Mucosa of stomach (tissue), 1 donor: ENCODE data around the gene MBNL3.

ENCODE experiments used
- H3K27me3 ChIP-seq: one replicate; pipeline ENCODE4 v1.7.0; 2013; ENCODE audit warnings: mild to moderate bottlenecking, low read length; ENCODE audit not compliant: control insufficient read depth, insufficient read depth
- H3K36me3 ChIP-seq: one replicate; pipeline ENCODE4 v1.7.0; 2013; ENCODE audit warnings: low read length; ENCODE audit not compliant: control insufficient read depth, insufficient read depth
- H3K4me1 ChIP-seq: one replicate; pipeline ENCODE4 v1.7.0; 2013; ENCODE audit warnings: mild to moderate bottlenecking, low read length; ENCODE audit not compliant: control insufficient read depth, insufficient read depth
- H3K4me3 ChIP-seq: one replicate; pipeline ENCODE4 v1.7.0; 2013; ENCODE audit warnings: low read length
- H3K9ac ChIP-seq: one replicate; pipeline ENCODE4 v1.7.0; 2013; ENCODE audit warnings: mild to moderate bottlenecking, low read length, moderate library complexity
- H3K9me3 ChIP-seq: one replicate; pipeline ENCODE4 v1.7.0; 2013; ENCODE audit warnings: mild to moderate bottlenecking, low read length, moderate library complexity; ENCODE audit not compliant: control insufficient read depth
- donor health status: Pancreatic carcinoma.

The MBNL3 gene

DNA sequence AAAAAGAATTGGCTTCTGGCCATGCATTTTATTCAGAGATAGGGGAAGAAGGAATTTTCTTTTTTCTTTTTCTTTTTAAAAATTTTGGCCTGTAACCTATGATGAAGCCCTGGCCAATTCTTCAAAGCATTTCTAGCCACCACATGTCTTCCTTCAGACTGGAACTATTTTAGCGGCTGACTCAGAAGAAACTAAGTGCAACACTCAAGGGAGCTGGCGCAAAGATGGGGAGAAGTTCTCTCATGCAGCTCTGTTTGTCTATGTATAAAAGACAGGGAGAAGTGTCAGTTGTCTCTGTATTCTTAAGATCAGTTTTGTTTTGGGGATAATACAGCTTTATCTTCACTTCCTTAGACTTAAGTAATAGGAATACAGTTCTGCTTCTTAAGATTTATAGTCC, 46.1 kb downstream of the MBNL3 start:
- no peaks in the 10 kb centered on the region for H3K4me1 ChIP-seq
- no peak overlapping the region for H3K4me3 ChIP-seq
- no peaks in the 10 kb centered on the region for H3K9me3 ChIP-seq
- H3K9ac ChIP-seq: no peak overlapping the region
- no peaks in the 10 kb centered on the region for H3K36me3 ChIP-seq
- no peaks in the 10 kb centered on the region for H3K27me3 ChIP-seq

DNA sequence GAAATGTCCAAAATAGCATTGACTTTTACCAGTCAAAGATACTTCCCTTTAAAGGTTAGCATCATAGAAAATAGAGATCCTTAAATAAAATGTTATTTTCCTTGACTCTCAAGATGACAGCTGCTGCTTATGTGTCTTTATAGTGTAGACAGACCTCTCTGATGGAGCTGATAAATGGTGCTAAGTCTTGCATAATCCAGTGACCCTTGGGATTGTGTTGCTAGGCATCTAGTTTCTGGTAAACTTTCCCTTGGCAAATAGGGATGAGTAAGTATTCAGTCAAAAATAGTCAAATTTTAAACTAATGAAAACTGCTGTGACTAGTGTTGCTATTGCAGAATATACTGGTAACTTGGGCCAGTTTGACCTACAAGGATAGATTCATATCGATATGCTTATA, 53.6 kb downstream of the MBNL3 start:
- no peak overlapping the region for H3K4me3 ChIP-seq
- no peaks in the 10 kb centered on the region for H3K9me3 ChIP-seq
- H3K36me3 ChIP-seq: no peaks in the 10 kb centered on the region
- no peaks in the 10 kb centered on the region for H3K4me1 ChIP-seq
- H3K9ac ChIP-seq: no peak overlapping the region
- H3K27me3 ChIP-seq: no peaks in the 10 kb centered on the region

DNA sequence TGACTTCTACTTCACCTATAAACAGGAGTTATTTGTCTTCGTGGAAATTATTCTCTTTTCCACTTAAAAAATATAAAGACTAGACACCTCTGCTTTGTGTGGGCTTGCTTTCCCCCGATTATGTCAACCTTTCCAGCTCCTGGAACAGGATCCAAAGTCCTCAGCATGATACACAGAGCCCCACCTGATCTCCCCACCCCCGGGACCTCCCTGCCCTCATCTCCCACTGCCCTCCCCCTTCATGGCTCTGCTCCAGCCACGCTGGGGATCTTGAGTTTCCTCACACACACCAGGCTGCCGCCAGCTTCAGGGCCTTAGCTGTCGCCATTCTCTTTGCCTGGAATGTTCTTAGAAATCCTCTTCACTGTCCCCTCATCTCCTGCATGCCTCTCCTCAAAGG, 55.3 kb downstream of the MBNL3 start:
- no peak overlapping the region for H3K4me3 ChIP-seq
- H3K9ac ChIP-seq: no peak overlapping the region
- H3K9me3 ChIP-seq: no peaks in the 10 kb centered on the region
- no peaks in the 10 kb centered on the region for H3K36me3 ChIP-seq
- H3K4me1 ChIP-seq: no peaks in the 10 kb centered on the region
- no peaks in the 10 kb centered on the region for H3K27me3 ChIP-seq

DNA sequence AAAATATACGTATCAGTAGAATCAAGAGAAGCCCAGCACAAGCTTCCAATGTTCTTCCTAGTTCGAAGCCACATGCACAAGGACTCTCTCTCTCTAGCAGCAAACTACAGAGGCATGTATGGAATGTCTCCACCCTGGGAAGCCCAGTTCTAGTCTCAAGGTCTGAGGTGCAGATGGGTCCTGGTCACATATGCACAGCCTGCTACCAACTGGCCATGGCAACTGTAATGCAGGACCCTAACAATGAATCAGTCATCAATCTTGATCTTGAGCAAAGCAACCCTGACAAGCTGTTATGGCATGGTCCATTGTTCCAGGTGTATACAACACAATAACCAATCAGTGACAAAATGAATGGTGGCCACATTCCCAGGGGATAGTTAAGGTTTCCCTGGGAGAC, 55.8 kb downstream of the MBNL3 start:
- no peaks in the 10 kb centered on the region for H3K27me3 ChIP-seq
- H3K9me3 ChIP-seq: no peaks in the 10 kb centered on the region
- no peak overlapping the region for H3K9ac ChIP-seq
- no peak overlapping the region for H3K4me3 ChIP-seq
- no peaks in the 10 kb centered on the region for H3K4me1 ChIP-seq
- H3K36me3 ChIP-seq: no peaks in the 10 kb centered on the region

DNA sequence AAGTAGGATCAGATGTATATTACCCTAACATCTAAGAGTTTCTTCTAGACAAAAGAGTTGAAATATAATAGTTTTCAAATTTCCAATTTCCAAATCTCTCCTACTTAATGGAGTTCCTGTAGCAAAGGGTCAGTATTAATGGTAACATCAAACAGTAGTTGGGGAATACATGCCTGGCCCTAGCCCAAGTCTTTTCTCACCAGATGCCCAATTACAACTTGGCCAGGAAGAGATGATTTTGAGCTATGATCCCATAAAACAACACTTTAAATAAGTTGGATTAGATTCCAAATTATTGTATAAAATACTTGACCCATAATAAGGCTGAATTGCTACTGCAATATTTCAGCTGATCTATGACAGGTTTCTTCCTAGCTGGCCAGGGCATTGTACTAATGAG, 59.9 kb downstream of the MBNL3 start:
- no peaks in the 10 kb centered on the region for H3K9me3 ChIP-seq
- no peak overlapping the region for H3K4me3 ChIP-seq
- no peak overlapping the region for H3K9ac ChIP-seq
- no peaks in the 10 kb centered on the region for H3K36me3 ChIP-seq
- no peaks in the 10 kb centered on the region for H3K4me1 ChIP-seq
- H3K27me3 ChIP-seq: no peaks in the 10 kb centered on the region

DNA sequence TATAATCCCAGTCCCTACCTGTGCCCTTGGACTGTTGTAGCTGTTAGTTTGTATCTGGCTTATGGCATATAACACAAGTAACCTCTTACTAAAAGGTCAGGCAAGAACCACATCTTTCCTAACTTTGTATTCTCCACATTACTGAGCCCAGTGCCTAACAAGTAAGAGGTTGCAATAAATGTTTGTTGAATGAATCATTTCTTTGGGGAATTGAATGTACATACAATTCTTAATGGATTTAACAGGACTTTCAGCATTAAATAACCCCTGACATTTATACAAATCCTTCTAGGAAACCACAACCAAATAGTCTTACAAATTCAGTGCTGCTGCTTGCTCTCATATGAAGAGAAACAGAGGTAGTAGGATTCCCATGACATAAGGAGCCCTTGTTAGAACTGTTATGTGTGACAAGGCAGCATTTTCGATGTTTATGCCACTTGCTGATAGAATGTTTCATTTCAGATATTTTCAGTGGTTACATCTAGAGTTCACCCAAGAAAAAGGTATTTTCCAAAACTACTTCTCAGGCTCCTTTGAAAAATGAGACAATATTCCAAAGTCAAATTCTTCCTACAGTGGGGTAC, 62.0 kb downstream of the MBNL3 start:
- Histone ChIP-seq H3K9me3 (no peaks in the 10 kb centered on the region), H3K4me1 (no peaks in the 10 kb centered on the region), H3K27me3 (no peaks in the 10 kb centered on the region), H3K9ac (no peak overlapping the region), H3K36me3 (no peaks in the 10 kb centered on the region), H3K4me3 (no peak overlapping the region)

DNA sequence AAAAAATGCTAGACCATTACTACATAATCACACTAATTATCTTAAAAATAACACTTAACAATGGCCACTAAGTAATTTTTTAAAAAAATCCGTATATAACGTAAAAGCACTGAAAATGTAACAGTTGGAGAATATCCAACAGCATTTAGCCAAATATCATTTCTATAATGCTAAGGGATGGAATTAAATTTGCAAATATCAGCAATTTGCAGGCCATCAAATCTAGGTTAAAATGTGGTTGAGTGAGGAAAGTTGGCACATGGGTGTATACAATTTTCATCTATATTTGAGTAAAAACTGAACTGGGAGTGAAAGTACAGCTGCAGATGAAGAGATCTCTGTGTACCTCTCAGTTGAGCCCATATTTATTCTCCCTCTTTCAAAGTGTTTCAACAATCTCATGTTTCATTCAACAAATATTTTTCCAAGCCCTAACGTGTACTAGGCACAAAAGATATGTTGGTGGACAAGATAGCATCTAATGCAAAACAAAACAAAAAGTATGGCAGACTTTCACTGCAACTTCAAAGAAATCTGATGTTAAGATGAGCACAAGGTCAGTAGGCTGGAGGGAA, 63.0 kb downstream of the MBNL3 start:
- H3K4me1 ChIP-seq: no peaks in the 10 kb centered on the region
- H3K9ac ChIP-seq: no peak overlapping the region
- no peaks in the 10 kb centered on the region for H3K36me3 ChIP-seq
- H3K27me3 ChIP-seq: no peaks in the 10 kb centered on the region
- no peaks in the 10 kb centered on the region for H3K9me3 ChIP-seq
- H3K4me3 ChIP-seq: no peak overlapping the region

DNA sequence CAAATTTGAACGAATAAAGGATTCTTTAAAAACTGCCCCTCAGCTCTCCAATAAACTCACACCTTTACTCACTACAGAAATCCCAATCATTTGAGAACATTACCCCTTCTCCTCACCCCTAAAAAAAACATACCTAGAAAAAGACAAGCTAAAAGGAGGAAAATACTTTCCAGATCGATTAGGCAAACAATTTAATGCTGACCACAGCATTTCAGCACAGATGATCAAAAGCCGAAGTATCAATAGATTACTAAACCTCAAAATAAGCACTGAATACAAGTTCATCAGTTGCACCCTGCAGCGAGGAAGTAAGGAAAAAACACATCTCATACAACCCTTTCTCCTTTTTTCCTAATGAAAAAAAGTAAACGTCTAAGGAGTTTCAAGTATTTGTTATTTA, 65.5 kb downstream of the MBNL3 start:
- Histone ChIP-seq H3K4me3 (no peak overlapping the region), H3K4me1 (no peaks in the 10 kb centered on the region), H3K9me3 (no peaks in the 10 kb centered on the region), H3K36me3 (no peaks in the 10 kb centered on the region), H3K27me3 (no peaks in the 10 kb centered on the region), H3K9ac (no peak overlapping the region)

DNA sequence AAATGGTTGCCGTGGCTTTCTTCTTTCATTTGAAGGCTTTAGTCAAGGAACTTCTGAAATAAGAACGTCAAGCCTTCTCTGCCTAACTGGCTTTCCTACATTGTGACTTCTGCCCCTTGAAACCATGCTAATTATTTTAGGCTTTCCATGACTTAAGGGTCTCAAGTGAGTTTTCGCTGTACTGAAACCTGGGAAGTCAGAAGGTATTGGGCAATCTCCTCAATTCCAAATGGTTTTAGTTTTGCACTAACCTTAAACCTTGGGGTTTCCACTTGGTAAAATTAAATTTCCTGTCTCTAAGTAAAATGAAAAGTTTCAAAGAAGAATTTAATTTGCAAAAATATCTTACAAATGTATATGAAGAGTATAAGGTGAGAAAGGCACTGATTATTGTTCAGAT, 73.8 kb downstream of the MBNL3 start:
- no peak overlapping the region for H3K4me3 ChIP-seq
- no peaks in the 10 kb centered on the region for H3K36me3 ChIP-seq
- H3K4me1 ChIP-seq: no peaks in the 10 kb centered on the region
- no peaks in the 10 kb centered on the region for H3K27me3 ChIP-seq
- no peak overlapping the region for H3K9ac ChIP-seq
- H3K9me3 ChIP-seq: no peaks in the 10 kb centered on the region

DNA sequence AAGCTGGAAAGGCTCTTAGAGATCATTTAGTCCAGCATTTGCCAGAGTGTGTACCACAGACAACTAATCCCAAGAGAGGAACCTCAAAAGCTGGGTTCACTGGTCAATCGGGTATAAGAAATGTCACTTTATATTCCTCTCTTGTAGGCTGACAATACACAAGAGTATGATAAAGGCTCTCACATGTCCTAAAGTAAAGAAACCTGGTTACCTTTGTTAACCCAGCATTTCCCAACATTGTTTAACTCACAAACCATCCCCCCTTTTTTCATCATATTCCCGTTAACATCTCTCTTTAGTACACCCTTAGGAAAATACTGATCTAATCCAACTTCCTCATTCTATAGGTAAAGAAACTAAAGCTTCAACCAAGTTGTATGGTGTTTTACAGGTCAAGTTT, 74.4 kb downstream of the MBNL3 start:
- Histone ChIP-seq H3K36me3 (no peaks in the 10 kb centered on the region), H3K27me3 (no peaks in the 10 kb centered on the region), H3K9ac (no peak overlapping the region), H3K4me3 (no peak overlapping the region), H3K9me3 (no peaks in the 10 kb centered on the region), H3K4me1 (no peaks in the 10 kb centered on the region)

DNA sequence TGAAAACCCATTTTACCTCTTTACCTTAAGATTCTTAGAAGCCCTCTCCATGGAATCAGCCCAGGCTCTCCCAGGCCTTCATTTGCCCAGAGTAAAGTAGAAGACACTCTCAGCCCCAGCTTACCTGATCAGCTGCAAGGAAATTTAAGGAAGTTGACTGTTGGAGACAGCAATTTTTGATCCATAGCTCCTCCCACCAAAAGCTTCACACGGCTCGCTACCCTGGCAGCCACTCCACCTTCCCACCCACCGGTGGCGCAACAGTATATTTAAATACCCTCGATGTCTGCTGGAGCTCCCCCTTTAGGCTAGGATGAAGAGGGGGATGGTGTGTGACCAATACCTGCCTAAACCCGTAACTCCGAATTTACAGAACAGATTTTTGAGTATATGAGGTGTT, 75.4 kb downstream of the MBNL3 start:
- H3K27me3 ChIP-seq: no peaks in the 10 kb centered on the region
- no peak overlapping the region for H3K9ac ChIP-seq
- no peaks in the 10 kb centered on the region for H3K9me3 ChIP-seq
- no peaks in the 10 kb centered on the region for H3K4me1 ChIP-seq
- H3K4me3 ChIP-seq: no peak overlapping the region
- H3K36me3 ChIP-seq: no peaks in the 10 kb centered on the region

DNA sequence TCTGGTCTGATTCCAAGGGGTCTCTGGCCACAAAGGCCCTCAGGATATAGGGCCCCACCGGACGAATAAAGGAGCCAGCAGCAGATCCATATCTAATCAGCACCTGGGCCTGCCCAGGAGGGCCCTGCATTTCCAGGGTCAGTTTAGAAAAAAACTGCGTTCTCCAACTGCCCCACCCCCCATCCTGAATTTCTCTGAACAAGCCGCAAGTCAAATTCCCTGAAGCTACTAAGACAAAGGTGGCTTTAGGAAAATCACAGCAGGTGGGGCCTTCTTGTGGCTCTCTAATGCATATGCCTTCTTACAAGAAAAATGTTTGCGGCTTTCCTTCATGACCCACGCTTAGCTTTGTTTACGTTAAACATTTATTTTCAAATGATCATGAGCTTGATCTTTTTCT, 76.6 kb downstream of the MBNL3 start:
- Histone ChIP-seq H3K36me3 (no peaks in the 10 kb centered on the region), H3K9me3 (no peaks in the 10 kb centered on the region), H3K4me3 (no peak overlapping the region), H3K9ac (no peak overlapping the region), H3K4me1 (no peaks in the 10 kb centered on the region), H3K27me3 (no peaks in the 10 kb centered on the region)
